22Rv1 (cell line): ENCODE results near the gene TSPAN9.

Experiments
- CTCF ChIP-seq: fragments of 450-650 bp; IDR thresholded peaks from 2 replicates; pipeline ENCODE4 v1.5.1; 2017; ENCODE audit warnings: mild to moderate bottlenecking
- ZFX ChIP-seq: fragments of 450-650 bp; IDR thresholded peaks from 2 replicates; pipeline ENCODE4 v1.6.1; 2017; ENCODE audit warnings: antibody characterized with exemption, borderline replicate concordance

- TF ChIP-seq CTCF (no peak), ZFX (no peak)
Measured at GRCh38 chr12:3311027-3311402, 233.8 kb downstream of the TSPAN9 start.
